HUES64 (cell line): ENCODE data around the gene SLF1.
A peak's percentile ranks its signal among the peaks of the same experiment; 100 is the strongest.

Source experiments
- H3K27ac ChIP-seq: 2 replicates; pipeline ENCODE4 v1.7.0; 2013; ENCODE audit warnings: low read depth, low read length, inconsistent platforms
- H3K27me3 ChIP-seq: 2 replicates; pipeline ENCODE4 v1.6.1; 2013; ENCODE audit warnings: mild to moderate bottlenecking, low read length; ENCODE audit not compliant: insufficient read depth
- H3K36me3 ChIP-seq: 2 replicates; pipeline ENCODE4 v1.6.1; 2013; ENCODE audit warnings: mild to moderate bottlenecking, low read length; ENCODE audit not compliant: insufficient read depth
- H3K4me1 ChIP-seq: 2 replicates; pipeline ENCODE4 v1.6.1; 2013; ENCODE audit warnings: mild to moderate bottlenecking, low read length, moderate library complexity; ENCODE audit not compliant: insufficient read depth
- H3K4me3 ChIP-seq: 2 replicates; pipeline ENCODE4 v1.5.1; 2013; ENCODE audit warnings: mild to moderate bottlenecking, low read length, moderate library complexity
- H3K9ac ChIP-seq: 2 replicates; pipeline ENCODE4 v1.6.1; 2013; ENCODE audit warnings: mild to moderate bottlenecking, low read depth, low read length
- H3K9me3 ChIP-seq: 2 replicates; pipeline ENCODE4 v1.6.1; 2013; ENCODE audit warnings: low read depth, low read length; ENCODE audit not compliant: insufficient read depth
- WGBS: fragments of 150-250, 120-280 bp; methylation state at CpG from one replicate; pipeline ENCODE4 v1.1.7; 2013; ENCODE audit warnings: missing lambda C conversion rate; 5-methylcytosine and 5-hydroxymethylcytosine counted together

SLF1 gene

GRCh38 chr5:94711785-94712184, 93.3 kb downstream of the SLF1 start:
- Histone ChIP-seq H3K9me3 (no peaks in the 10 kb centered on the region), H3K27me3 (no peaks in the 10 kb centered on the region), H3K36me3 (peaks cover 51% of the 10 kb centered on the region), H3K4me3 (no peak overlapping the region), H3K27ac (no peak overlapping the region), H3K9ac (no peak overlapping the region), H3K4me1 (peaks cover 4% of the 10 kb centered on the region; the same call in 1 of the 2 replicates)

GRCh38 chr5:94715768-94716167, 97.3 kb downstream of the SLF1 start:
- no peak overlapping the region for H3K27ac ChIP-seq
- 90% methylated on average over 3 of the region's 3 CpGs for WGBS
- H3K9ac ChIP-seq = no peak overlapping the region
- H3K9me3 ChIP-seq = no peaks in the 10 kb centered on the region
- H3K4me3 ChIP-seq = no peak overlapping the region
- peaks cover 27% of the 10 kb centered on the region for H3K36me3 ChIP-seq
- no peaks in the 10 kb centered on the region for H3K4me1 ChIP-seq
- no peaks in the 10 kb centered on the region for H3K27me3 ChIP-seq

- Histone ChIP-seq H3K36me3 (no peaks in the 10 kb centered on the region), H3K4me1 (no peaks in the 10 kb centered on the region), H3K9me3 (no peaks in the 10 kb centered on the region), H3K27me3 (no peaks in the 10 kb centered on the region), H3K9ac (peak overlapping the region; percentile 12; the same call in 1 of the 2 replicates), H3K4me3 (no peak overlapping the region), H3K27ac (no peak overlapping the region; the same call in 1 of the 2 replicates)
- 100% methylated on average over 1 of the region's 1 CpG for WGBS
These were observed 106.7 kb downstream of the SLF1 start for GRCh38 chr5:94725142-94725541.

GRCh38 chr5:94731471-94731870, 113.0 kb downstream of the SLF1 start:
- H3K4me1 ChIP-seq = no peaks in the 10 kb centered on the region
- H3K36me3 ChIP-seq = no peaks in the 10 kb centered on the region
- 78% methylated on average over 1 of the region's 1 CpG for WGBS

GRCh38 chr5:94736498-94736897, 118.0 kb downstream of the SLF1 start:
- H3K9ac ChIP-seq = no peak overlapping the region
- 100% methylated on average over 1 of the region's 1 CpG for WGBS
- H3K36me3 ChIP-seq = no peaks in the 10 kb centered on the region
- H3K27ac ChIP-seq = no peak overlapping the region
- H3K4me1 ChIP-seq = peaks cover 8% of the 10 kb centered on the region
- no peaks in the 10 kb centered on the region for H3K27me3 ChIP-seq
- no peaks in the 10 kb centered on the region for H3K9me3 ChIP-seq
- H3K4me3 ChIP-seq = no peak overlapping the region

More at GRCh38 chr5:94731471-94731870, 113.0 kb downstream of the SLF1 start:
- Histone ChIP-seq H3K4me3 (no peak overlapping the region), H3K27ac (no peak overlapping the region), H3K9me3 (no peaks in the 10 kb centered on the region), H3K9ac (no peak overlapping the region), H3K27me3 (no peaks in the 10 kb centered on the region)

- WGBS = 71% methylated on average over 2 of the region's 2 CpGs
- H3K36me3 ChIP-seq = no peaks in the 10 kb centered on the region
These were observed 121.8 kb downstream of the SLF1 start for GRCh38 chr5:94740286-94740685.

GRCh38 chr5:94742852-94743251, 124.4 kb downstream of the SLF1 start:
- H3K27me3 ChIP-seq = no peaks in the 10 kb centered on the region
- no peaks in the 10 kb centered on the region for H3K36me3 ChIP-seq
- H3K4me3 ChIP-seq = no peak overlapping the region
- WGBS = 71% methylated on average over 1 of the region's 4 CpGs
- H3K27ac ChIP-seq = no peak overlapping the region
- H3K9me3 ChIP-seq = no peaks in the 10 kb centered on the region
- no peak overlapping the region for H3K9ac ChIP-seq
- peaks cover 11% of the 10 kb centered on the region for H3K4me1 ChIP-seq

More at GRCh38 chr5:94740286-94740685, 121.8 kb downstream of the SLF1 start:
- Histone ChIP-seq H3K9ac (no peak overlapping the region), H3K4me3 (no peak overlapping the region), H3K9me3 (no peaks in the 10 kb centered on the region), H3K4me1 (peaks cover 11% of the 10 kb centered on the region), H3K27me3 (no peaks in the 10 kb centered on the region), H3K27ac (peak overlapping the region; percentile 32; the same call in 1 of the 2 replicates)

- no peaks in the 10 kb centered on the region for H3K9me3 ChIP-seq
- no peak overlapping the region for H3K9ac ChIP-seq
- no peak overlapping the region for H3K4me3 ChIP-seq
- H3K27ac ChIP-seq = no peak overlapping the region
- H3K27me3 ChIP-seq = no peaks in the 10 kb centered on the region
- H3K36me3 ChIP-seq = no peaks in the 10 kb centered on the region
- H3K4me1 ChIP-seq = peaks cover 11% of the 10 kb centered on the region
- WGBS = 50% methylated on average over 1 of the region's 2 CpGs
These were observed 126.4 kb downstream of the SLF1 start for GRCh38 chr5:94744906-94745305.

- Histone ChIP-seq H3K36me3 (no peaks in the 10 kb centered on the region), H3K4me1 (peaks cover 3% of the 10 kb centered on the region; the same call in 1 of the 2 replicates)
- WGBS = 97% methylated on average over 3 of the region's 5 CpGs
These were observed 127.6 kb downstream of the SLF1 start for GRCh38 chr5:94745786-94746730.

GRCh38 chr5:94746731-94747124, 128.3 kb downstream of the SLF1 start:
- no peaks in the 10 kb centered on the region for H3K27me3 ChIP-seq

More at GRCh38 chr5:94745786-94746730, 127.6 kb downstream of the SLF1 start:
- no peak overlapping the region for H3K9ac ChIP-seq
- no peaks in the 10 kb centered on the region for H3K27me3 ChIP-seq
- no peaks in the 10 kb centered on the region for H3K9me3 ChIP-seq
- no peak overlapping the region for H3K4me3 ChIP-seq
- H3K27ac ChIP-seq = no peak overlapping the region

More at GRCh38 chr5:94746731-94747124, 128.3 kb downstream of the SLF1 start:
- Histone ChIP-seq H3K9ac (no peak overlapping the region), H3K4me1 (peaks cover 3% of the 10 kb centered on the region; the same call in 1 of the 2 replicates), H3K36me3 (no peaks in the 10 kb centered on the region), H3K4me3 (no peak overlapping the region), H3K9me3 (no peaks in the 10 kb centered on the region), H3K27ac (no peak overlapping the region)
- WGBS = 94% methylated on average over 1 of the region's 1 CpG
